DND-41 (cell line): ENCODE measurements around the gene TCERG1L.

Experiments used
- ATAC-seq: fragments of 200-7000 bp; cut with Tn5 transposase; 3 replicates; pipeline ENCODE4 v1.9.1; 2021; ENCODE audit warnings: low read depth; ENCODE audit not compliant: insufficient read depth
- DNase-seq: peaks from one replicate; pipeline ENCODE4 v3.0.0-alpha.2; 2020
- H2AFZ ChIP-seq: 2 replicates; pipeline ENCODE4 v1.6.0; 2012; ENCODE audit warnings: low read depth, low read length
- H3K27ac ChIP-seq: 2 replicates; pipeline ENCODE4 v1.5.1; 2012; ENCODE audit warnings: low read length, inconsistent platforms
- H3K27me3 ChIP-seq: fragments of 200-600 bp; sonication (generic); 2 replicates; pipeline ENCODE4 v1.6.0; 2012; ENCODE audit warnings: low read length, mild to moderate bottlenecking, inconsistent platforms; ENCODE audit not compliant: insufficient read depth, poor library complexity
- H3K36me3 ChIP-seq: 2 replicates; pipeline ENCODE4 v1.5.1; 2012; ENCODE audit warnings: low read length, inconsistent platforms; ENCODE audit not compliant: insufficient read depth
- H3K4me1 ChIP-seq: 2 replicates; pipeline ENCODE4 v1.5.1; 2012; ENCODE audit warnings: mild to moderate bottlenecking, low read length; ENCODE audit not compliant: insufficient read depth
- H3K4me2 ChIP-seq: 2 replicates; pipeline ENCODE4 v1.6.0; 2012; ENCODE audit warnings: mild to moderate bottlenecking, moderate library complexity, low read length, inconsistent platforms; ENCODE audit not compliant: insufficient read depth
- H3K4me3 ChIP-seq, 2 experiments: fragments of 200-600 bp in 1 of 2; shearing (Covaris generic) in 1 of 2; 2 replicates each; pipeline ENCODE4 v1.5.1; 2012 to 2016; ENCODE audit warnings: inconsistent platforms in 2 of 2, low read length in 2 of 2, mild to moderate bottlenecking in 2 of 2, low read depth in 1 of 2, moderate library complexity in 1 of 2
- H3K79me2 ChIP-seq: 2 replicates; pipeline ENCODE4 v1.6.0; 2012; ENCODE audit warnings: low read length, inconsistent platforms; ENCODE audit not compliant: insufficient read depth
- H3K9ac ChIP-seq: 2 replicates; pipeline ENCODE4 v1.6.0; 2012; ENCODE audit warnings: low read depth, mild to moderate bottlenecking, inconsistent platforms, low read length, moderate library complexity
- H3K9me3 ChIP-seq: 2 replicates; pipeline ENCODE4 v1.5.1; 2012; ENCODE audit warnings: low read length, moderate library complexity, mild to moderate bottlenecking, inconsistent platforms; ENCODE audit not compliant: insufficient read depth, severe bottlenecking
- H4K20me1 ChIP-seq: 2 replicates; pipeline ENCODE4 v1.6.0; 2012; ENCODE audit warnings: low read length; ENCODE audit not compliant: insufficient read depth
- CTCF ChIP-seq: IDR thresholded peaks from 2 replicates; pipeline ENCODE4 v1.5.1; 2012; ENCODE audit warnings: borderline replicate concordance, low read length, moderate library complexity, mild to moderate bottlenecking; ENCODE audit not compliant: poor library complexity, severe bottlenecking; ENCODE audit errors: extremely low read depth
- EZH2 ChIP-seq: IDR thresholded peaks from 3 replicates; pipeline ENCODE4 v1.6.1; 2012; ENCODE audit warnings: borderline replicate concordance, low read depth, mild to moderate bottlenecking, moderate library complexity, low read length, inconsistent platforms; ENCODE audit not compliant: severe bottlenecking

Gene TCERG1L

GRCh38 chr10:131074682-131075081 lies 236.8 kb downstream of the TCERG1L start:
- no peaks in the 10 kb centered on the region for H4K20me1 ChIP-seq
- H3K4me3 ChIP-seq: no peak overlapping the region

GRCh38 chr10:131073469-131074035 lies 238.0 kb downstream of the TCERG1L start:
- H3K4me2 ChIP-seq: no peak overlapping the region
- no peaks in the 10 kb centered on the region for H4K20me1 ChIP-seq

More at GRCh38 chr10:131074682-131075081, 236.8 kb downstream of the TCERG1L start:
- H3K79me2 ChIP-seq: no peaks in the 10 kb centered on the region
- H3K4me2 ChIP-seq: no peak overlapping the region
- no peaks in the 10 kb centered on the region for H3K4me1 ChIP-seq
- no peaks in the 10 kb centered on the region for H3K36me3 ChIP-seq
- H3K9me3 ChIP-seq: no peaks in the 10 kb centered on the region
- no peak for TF ChIP-seq CTCF
- TF ChIP-seq EZH2: no peak
- ATAC-seq: no peak
- H3K27ac ChIP-seq: no peak overlapping the region
- H2AFZ ChIP-seq: no peak overlapping the region
- no peaks in the 10 kb centered on the region for H3K27me3 ChIP-seq
- no peak for DNase-seq
- no peak overlapping the region for H3K9ac ChIP-seq

GRCh38 chr10:131072651-131073468 lies 238.7 kb downstream of the TCERG1L start:
- H3K4me3 ChIP-seq: no peak overlapping the region
- H3K9ac ChIP-seq: no peak overlapping the region
- H3K27ac ChIP-seq: no peak overlapping the region
- no peaks in the 10 kb centered on the region for H3K36me3 ChIP-seq
- ATAC-seq (no peak), DNase-seq (no peak)
- no peaks in the 10 kb centered on the region for H3K4me1 ChIP-seq
- H3K9me3 ChIP-seq: no peaks in the 10 kb centered on the region
- no peak overlapping the region for H3K4me2 ChIP-seq
- H4K20me1 ChIP-seq: no peaks in the 10 kb centered on the region
- no peak for TF ChIP-seq EZH2
- TF ChIP-seq CTCF: no peak
- H3K27me3 ChIP-seq: no peaks in the 10 kb centered on the region
- no peaks in the 10 kb centered on the region for H3K79me2 ChIP-seq
- no peak overlapping the region for H2AFZ ChIP-seq

More at GRCh38 chr10:131073469-131074035, 238.0 kb downstream of the TCERG1L start:
- Histone ChIP-seq H3K4me3 (no peak overlapping the region), H3K36me3 (no peaks in the 10 kb centered on the region), H3K4me1 (no peaks in the 10 kb centered on the region), H2AFZ (no peak overlapping the region), H3K27ac (no peak overlapping the region), H3K9me3 (no peaks in the 10 kb centered on the region), H3K27me3 (no peaks in the 10 kb centered on the region), H3K79me2 (no peaks in the 10 kb centered on the region), H3K9ac (no peak overlapping the region)
- TF ChIP-seq CTCF (no peak), EZH2 (no peak)
- no peak for DNase-seq
- no peak for ATAC-seq
